GM18520 (cell line): ENCODE results near the gene PNPLA5.
"Not testable (repeated sequence)": the region's sequence is repeated elsewhere in the genome, so short reads cannot be mapped to it uniquely, and the experiment has no call there.

Experiments
- ATAC-seq: cut with Tn5 transposase; IDR thresholded peaks from one replicate; pipeline ENCODE4 v1.9.1; 2021; ENCODE audit not compliant: unreplicated experiment

Gene PNPLA5, protein sequence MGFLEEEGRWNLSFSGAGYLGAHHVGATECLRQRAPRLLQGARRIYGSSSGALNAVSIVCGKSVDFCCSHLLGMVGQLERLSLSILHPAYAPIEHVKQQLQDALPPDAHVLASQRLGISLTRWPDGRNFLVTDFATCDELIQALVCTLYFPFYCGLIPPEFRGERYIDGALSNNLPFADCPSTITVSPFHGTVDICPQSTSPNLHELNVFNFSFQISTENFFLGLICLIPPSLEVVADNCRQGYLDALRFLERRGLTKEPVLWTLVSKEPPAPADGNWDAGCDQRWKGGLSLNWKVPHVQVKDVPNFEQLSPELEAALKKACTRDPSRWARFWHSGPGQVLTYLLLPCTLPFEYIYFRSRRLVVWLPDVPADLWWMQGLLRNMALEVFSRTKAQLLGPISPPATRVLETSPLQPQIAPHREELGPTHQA

GRCh38 chr22:43891360-43892182, at the start of gene PNPLA5:
PNPLA5 (minus strand) TSS chr22:43892013; CDS start chr22:43891880, 133 bp downstream.
- no peak for ATAC-seq

- ATAC-seq = no peak
Measured at GRCh38 chr22:43941449-43941848, 49.6 kb upstream of the PNPLA5 start.

DNA sequence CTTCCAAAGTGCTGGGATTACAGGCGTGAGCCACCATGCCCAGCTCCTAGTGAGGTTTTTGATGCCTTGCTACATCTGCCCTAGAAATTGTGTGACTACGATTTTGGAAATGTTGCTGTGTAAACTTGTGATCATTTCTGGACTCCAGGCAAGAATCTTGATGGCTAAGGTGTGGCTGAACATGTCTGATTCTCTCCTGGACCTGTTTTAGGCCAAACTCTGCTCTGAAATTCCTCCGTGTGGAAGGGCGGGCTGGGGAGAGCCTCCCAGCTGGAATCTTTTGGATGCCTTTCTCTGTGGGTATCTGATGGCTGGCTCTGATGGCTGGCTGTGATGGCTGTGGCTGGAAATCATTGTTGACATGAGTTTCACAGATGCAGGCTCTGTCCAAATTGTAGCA, 40.0 kb upstream of the PNPLA5 start:
- ATAC-seq = no peak

DNA sequence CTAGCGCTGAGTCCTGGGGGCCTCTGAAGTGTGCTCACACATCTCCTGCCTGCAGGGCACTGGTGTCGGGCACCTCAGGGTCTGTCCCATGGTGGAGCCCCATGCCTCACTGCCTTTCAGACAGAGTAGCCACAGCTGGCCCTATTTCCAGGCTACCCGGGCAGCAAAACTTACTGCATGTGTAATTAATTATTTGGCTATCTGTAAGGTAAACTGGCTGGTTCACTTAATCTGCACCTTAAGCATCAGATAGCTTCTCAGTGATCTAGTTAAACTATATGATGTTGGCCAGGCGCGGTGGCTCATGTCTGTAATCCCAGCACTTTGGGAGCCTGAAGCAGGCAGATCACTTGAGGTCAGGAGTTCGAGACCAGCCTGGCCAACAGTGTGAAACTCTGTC, 37.1 kb upstream of the PNPLA5 start:
- ATAC-seq = no peak

DNA sequence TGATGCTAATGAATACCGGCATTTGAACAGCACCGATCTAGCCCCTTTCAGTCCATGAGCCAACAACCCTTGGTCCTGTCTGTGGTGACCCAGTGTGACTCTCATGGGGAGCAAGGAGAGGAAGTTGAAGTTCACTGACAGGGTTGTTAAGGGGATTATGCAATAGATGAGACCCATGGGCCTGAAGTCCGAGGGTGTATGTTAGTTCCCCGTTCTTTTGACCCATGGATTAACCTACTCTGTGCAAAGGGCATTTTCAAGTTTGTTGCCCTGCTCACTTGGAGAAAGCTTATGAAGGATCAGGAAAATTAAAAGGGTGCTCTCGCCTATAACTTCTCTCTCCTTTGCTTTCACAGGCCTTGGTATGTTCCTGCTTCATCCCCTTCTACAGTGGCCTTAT, 36.7 kb upstream of the PNPLA5 start:
- ATAC-seq = no peak

DNA sequence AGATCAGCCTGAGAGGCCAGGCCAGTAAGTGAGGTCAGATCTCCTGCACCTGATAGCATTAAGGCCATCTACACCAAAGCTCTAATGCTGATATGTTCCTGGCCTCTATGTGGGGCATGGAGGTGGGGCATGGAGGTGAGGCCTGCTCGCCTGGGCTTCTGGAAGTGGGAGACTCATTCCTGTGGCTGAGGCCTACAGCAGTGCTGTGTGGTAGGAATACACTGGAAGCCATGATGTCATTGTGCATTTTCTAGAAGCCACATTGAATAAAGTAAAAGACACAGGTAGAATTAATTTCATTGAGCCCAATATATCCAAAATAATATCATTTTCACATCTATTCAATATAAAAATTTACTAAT, 34.5 kb upstream of the PNPLA5 start:
- ATAC-seq = no peak

- ATAC-seq = no peak
Measured at GRCh38 chr22:43925433-43926348, 33.9 kb upstream of the PNPLA5 start.

DNA sequence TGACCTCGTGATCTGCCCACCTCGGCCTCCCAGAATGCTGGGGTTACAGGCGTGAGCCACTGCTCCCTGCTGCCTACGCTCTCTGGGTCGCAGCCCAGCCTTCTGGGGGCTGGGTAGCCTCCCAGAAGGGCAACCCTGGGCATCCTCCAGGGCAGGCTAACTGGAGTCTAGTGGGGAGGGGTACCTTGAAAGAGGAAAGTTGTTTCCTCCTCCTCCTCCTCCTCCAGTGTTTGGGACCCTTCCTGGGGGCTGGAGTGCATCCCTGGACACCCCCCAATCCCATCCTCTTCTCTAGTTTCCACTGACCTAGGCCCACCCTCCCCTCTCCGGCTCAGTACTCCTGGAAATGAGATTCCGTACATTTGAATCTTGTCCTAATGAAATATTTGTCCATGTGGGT, 33.1 kb upstream of the PNPLA5 start:
- ATAC-seq = no peak

DNA sequence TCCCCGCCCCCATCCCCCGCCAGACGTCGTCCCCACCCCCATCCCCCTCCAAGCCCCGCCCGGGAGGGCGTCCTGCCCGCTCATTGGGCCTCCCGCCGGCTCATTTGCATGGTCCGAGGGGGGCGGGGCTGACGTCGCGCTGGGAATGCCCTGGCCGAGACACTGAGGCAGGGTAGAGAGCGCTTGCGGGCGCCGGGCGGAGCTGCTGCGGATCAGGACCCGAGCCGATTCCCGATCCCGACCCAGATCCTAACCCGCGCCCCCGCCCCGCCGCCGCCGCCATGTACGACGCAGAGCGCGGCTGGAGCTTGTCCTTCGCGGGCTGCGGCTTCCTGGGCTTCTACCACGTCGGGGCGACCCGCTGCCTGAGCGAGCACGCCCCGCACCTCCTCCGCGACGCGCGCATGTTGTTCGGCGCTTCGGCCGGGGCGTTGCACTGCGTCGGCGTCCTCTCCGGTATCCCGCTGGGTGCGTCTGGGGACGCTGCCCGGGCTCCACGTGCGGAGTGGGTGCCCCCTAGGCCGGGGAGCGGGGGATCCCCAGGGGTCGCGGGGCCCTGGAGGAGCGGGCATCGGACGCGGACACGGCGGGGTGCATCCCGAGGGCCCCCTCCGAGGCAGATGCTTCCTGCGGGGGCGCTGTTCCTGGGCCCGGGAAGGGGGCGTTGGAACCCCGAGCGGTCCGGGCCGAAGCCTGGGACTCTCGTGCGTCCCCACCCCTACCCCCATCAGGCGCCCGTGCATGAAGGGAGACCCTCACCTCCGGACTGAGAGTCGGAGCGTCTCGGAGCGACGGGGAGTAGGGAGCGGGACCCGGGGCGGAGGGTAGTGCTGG, 32.0 kb upstream of the PNPLA5 start, which contains the start of gene PNPLA3:
Gene PNPLA3 (plus strand): TSS at position 175 of the 834 bp plus-strand sequence. CDS start 107 bp downstream, at position 282.
- no peak for ATAC-seq

DNA sequence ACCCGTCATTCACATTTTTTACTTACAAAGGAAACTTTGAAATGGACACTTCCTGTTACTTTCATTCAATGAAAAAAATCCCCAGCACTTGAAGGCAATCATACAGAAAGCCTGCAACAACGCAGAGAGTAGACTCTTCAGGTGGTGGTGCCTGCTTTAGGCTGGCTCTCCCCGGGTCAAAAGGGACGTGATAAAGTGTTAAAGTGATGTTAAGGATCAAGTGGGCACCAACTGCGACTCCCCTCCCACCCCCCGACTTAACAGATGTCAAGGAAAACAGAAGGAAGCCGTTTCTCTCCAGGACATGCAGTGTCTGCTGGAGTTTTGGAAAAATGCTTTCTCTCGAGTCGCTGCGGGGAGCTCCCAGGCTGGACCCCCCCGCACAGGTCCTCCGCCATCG, 31.4 kb upstream of the PNPLA5 start:
- ATAC-seq = no peak

DNA sequence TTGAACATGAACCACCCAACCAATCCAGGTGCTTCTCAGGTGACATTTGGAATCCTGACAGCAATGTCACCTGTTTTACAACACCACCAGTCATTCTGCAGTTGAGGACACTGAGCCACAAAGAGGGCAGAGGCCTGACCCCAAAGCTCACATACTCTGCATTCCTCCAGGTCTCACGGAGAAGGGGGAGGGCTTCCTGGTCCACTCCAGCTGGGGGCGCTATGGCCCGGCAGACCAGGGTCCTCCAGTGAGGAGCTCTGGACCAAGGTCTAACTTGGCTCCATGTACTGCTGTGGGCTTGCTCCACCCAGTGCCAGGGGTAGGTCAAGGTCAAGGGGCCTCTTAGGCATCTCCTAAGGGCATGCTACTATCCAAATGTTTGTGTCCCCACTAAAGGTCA, 30.3 kb upstream of the PNPLA5 start:
- no peak for ATAC-seq

- no peak for ATAC-seq
Measured at GRCh38 chr22:43921370-43921769, 29.6 kb upstream of the PNPLA5 start.

DNA sequence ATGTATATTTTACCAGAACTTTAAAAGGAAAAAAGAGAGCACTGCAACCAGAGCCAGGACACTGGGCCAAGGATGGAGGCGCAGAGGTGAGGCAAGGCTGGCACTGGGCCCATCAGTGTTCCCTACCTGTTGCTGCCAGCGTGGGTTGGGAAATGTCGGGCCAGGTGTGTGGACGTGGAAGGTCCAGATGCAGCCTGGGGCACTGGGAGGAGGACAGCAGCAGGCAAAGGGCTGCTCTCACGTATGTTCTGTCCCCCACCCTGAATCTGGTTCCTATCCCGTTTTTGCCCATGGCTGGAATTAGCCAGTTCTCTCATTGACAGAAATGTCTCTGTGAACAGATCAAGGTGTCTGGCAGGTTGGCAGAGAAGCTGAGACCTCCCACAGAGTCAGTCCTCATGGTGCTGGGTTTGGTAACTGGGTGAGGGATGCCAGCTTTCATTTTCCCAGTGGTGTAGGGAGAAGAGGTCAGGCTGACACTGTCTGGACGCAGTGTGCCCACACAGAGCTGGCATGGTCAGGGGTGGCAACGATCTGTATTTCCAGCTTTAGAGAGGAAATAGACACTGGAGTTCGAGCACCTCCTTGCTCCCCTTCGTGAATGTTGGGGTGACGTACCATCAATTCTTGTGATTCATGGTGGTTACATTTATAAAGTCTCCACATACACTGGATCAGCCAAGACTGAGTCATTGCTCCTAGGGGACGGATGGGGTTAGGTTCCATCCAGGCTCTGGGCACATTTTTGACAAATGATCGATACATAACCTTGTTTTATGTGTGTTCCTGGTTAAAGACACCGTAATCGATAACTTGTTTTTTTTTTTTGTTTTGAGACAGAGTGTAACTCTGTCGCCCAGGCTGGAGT, 27.5 kb upstream of the PNPLA5 start:
- no peak for ATAC-seq

- ATAC-seq = no peak
Measured at GRCh38 chr22:43917521-43917920, 25.7 kb upstream of the PNPLA5 start.

GRCh38 chr22:43911351-43911750, 19.5 kb upstream of the PNPLA5 start:
- ATAC-seq = no peak

DNA sequence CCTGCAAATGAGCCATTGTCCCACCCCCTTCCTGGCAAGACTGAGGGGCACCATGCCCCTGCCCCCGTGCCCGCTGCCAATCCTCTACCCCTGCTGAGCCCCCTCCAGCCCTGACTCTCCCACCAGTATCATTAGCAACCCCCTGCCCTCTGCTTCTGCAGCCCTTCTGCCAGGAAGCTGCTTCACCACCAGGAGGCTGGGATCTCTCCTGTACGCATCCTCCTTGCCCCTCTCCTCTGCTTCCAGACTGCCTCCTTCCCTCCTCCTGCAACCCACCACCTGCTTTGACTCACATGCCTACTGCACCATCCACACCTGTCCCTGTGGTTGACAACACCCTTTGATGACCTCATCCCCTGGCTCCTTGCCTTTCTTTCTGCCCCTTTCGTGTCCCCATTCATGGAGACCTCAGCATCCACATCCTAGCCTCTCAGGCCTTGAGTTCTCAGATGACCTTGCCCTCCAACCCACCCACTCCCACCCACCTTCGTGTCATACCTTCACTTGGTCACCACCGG, 18.4 kb upstream of the PNPLA5 start:
- no peak for ATAC-seq

DNA sequence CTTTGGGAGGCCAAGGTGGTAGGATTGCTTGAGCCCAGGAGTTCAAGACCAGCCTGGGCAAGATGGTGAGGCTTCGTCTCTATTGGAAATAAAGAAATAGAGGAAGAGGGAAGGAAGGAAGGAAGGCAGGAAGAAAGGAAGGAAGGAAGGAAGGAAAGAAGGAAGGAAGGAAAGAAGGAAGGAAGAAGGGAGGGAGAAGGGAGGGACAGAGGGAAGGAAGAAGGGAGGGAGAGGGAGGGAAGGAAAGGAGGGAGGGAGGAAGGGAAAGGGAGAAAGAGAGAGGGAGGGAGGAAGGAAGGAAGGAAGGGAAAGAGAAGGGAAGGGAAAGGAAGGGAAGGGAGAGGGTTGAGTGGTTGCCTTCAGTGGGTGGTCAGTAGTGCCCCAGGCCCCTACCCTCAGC, 17.9 kb upstream of the PNPLA5 start:
- no peak for ATAC-seq

DNA sequence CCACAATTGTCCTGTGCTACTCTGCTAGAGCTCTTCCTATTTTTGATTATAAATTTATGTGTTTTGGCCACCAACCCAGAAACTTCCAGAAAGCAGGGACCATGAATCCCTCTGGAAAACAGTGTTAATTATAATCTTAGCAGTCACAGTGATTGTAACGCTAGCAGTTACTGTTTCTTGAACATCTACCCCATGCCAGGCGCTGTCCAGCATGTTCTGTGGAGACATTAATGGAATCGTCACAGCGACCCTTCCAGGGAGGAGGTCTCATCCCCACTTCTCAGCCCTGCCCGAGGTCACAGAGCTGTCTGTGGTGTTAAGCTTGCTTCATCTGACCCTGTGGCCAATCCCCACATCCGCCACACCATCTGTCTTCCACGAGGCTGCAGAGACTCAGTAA, 13.9 kb upstream of the PNPLA5 start:
- no peak for ATAC-seq

DNA sequence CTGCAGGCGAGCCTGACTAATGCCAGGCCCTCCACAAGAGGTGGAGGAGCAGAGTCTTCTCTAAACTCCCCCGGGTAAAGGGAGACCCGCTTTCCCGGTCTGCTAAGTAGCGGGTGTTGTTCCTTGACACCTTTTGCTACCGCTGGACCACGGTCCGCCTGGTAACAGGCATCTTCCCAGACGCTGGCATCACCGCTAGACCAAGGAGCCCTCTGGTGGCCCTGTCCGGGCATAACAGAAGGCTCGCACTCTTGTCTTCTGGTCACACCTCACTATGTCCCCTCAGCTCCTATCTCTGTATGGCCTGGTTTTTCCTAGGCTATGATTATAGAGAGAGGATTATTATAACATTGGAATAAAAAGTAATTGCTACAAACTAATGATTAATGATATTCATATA, 12.6 kb upstream of the PNPLA5 start:
- not testable (repeated sequence) for ATAC-seq
